K562 (cell line): Measurements from ENCODE around the gene UBTD1. TPM values are rescaled to one million over a fixed set of nuclear protein-coding genes. Genes with fewer than 3 reads are reported as not detected.

Experiments
- polyA plus RNA-seq, 8 experiments: library from polyadenylated mRNA; depleted of rRNA in 4 of 8; stranded (reverse) in 5 of 8; unstranded in 3 of 8; fragments of >200 nt; fragmentation: Nextera tagmentation in 2 of 8; fragmentation: Illumina TruSeq in 1 of 8; extraction: Ambion mirVana in 2 of 8; extraction: Trizol in 1 of 8; gene quantifications; 2 replicates each; pipeline versions ENCODE4 v1.2.1 to v1.2.3, GENCODE V29; 2011 to 2014; ENCODE audit warnings: inconsistent platforms in 1 of 8, missing spikeins in 1 of 8
- total RNA-seq, 7 experiments: library from RNA; depleted of rRNA in 6 of 7; stranded (reverse); fragments of >200 nt in 6 of 7; fragmentation: Illumina TruSeq in 2 of 7; extraction: Trizol in 2 of 7; gene quantifications; 2 replicates each; pipeline versions ENCODE4 v1.2.1 to v1.2.3, GENCODE V29; 2011 to 2021; ENCODE audit warnings: low replicate concordance in 1 of 7

The UBTD1 gene
- total and polyA plus RNA-seq, 9 of the 15 experiments (the other 6 are each of a cell fraction or from before 2014, with no cell fraction given) = 0.08 to 1.6 (median 0.81) TPM; not detected in 1

Other genes starting within 250 kb of the UBTD1 start
Only the 7 nearest of the 16 such genes appear.
- 280 and 406 TPM in 2 replicates for gene PGAM1, start 72.7 kb upstream of the UBTD1 start, total RNA-seq (2014; rRNA removed)
- gene PGAM1, start 72.7 kb upstream of the UBTD1 start, total RNA-seq (2014; rRNA removed; fragmentation: Illumina TruSeq; extraction: Trizol) = 256 and 269 TPM in 2 replicates
- gene PGAM1, start 72.7 kb upstream of the UBTD1 start, total RNA-seq (2015; rRNA removed; fragmentation: Illumina TruSeq; extraction: Trizol) = 264 and 273 TPM in 2 replicates
- gene PGAM1, start 72.7 kb upstream of the UBTD1 start, total RNA-seq (2021) = 319 and 328 TPM in 2 replicates
- 559 and 605 TPM in 2 replicates for gene PGAM1, start 72.7 kb upstream of the UBTD1 start, polyA plus RNA-seq (2011; rRNA removed)
- 311 and 316 TPM in 2 replicates for gene PGAM1, start 72.7 kb upstream of the UBTD1 start, polyA plus RNA-seq (2014; fragmentation: Illumina TruSeq; extraction: Trizol)
- 10 to 100 TPM; 40.3 to 80.0 TPM for gene PGAM1, start 72.7 kb upstream of the UBTD1 start, polyA plus RNA-seq (2014; fragmentation: Nextera tagmentation; extraction: Ambion mirVana)
- 261 and 274 TPM in 2 replicates for gene PGAM1, start 72.7 kb upstream of the UBTD1 start, polyA plus RNA-seq (2014; rRNA removed)
- 46.8 and 47.2 TPM in 2 replicates for gene EXOSC1, start 52.9 kb upstream of the UBTD1 start, total RNA-seq (2014; rRNA removed)
- gene EXOSC1, start 52.9 kb upstream of the UBTD1 start, total RNA-seq (2014; rRNA removed; fragmentation: Illumina TruSeq; extraction: Trizol) = 52.1 and 53.4 TPM in 2 replicates
- gene EXOSC1, start 52.9 kb upstream of the UBTD1 start, total RNA-seq (2015; rRNA removed; fragmentation: Illumina TruSeq; extraction: Trizol) = 51.0 and 52.2 TPM in 2 replicates
- gene EXOSC1, start 52.9 kb upstream of the UBTD1 start, total RNA-seq (2021) = 44.3 and 44.9 TPM in 2 replicates
- 61.0 and 69.7 TPM in 2 replicates for gene EXOSC1, start 52.9 kb upstream of the UBTD1 start, polyA plus RNA-seq (2011; rRNA removed)
- 68.3 and 82.3 TPM in 2 replicates for gene EXOSC1, start 52.9 kb upstream of the UBTD1 start, polyA plus RNA-seq (2014; fragmentation: Illumina TruSeq; extraction: Trizol)
- 100 to 1,000 TPM; 112 to 117 TPM for gene EXOSC1, start 52.9 kb upstream of the UBTD1 start, polyA plus RNA-seq (2014; fragmentation: Nextera tagmentation; extraction: Ambion mirVana)
- gene EXOSC1, start 52.9 kb upstream of the UBTD1 start, polyA plus RNA-seq (2014; rRNA removed) = 65.1 and 67.0 TPM in 2 replicates
- 13.1 and 19.5 TPM in 2 replicates for gene ZDHHC16, start 52.7 kb upstream of the UBTD1 start, total RNA-seq (2014; rRNA removed)
- 21.1 and 21.7 TPM in 2 replicates for gene ZDHHC16, start 52.7 kb upstream of the UBTD1 start, total RNA-seq (2014; rRNA removed; fragmentation: Illumina TruSeq; extraction: Trizol)
- gene ZDHHC16, start 52.7 kb upstream of the UBTD1 start, total RNA-seq (2015; rRNA removed; fragmentation: Illumina TruSeq; extraction: Trizol) = 22.4 and 22.9 TPM in 2 replicates
- 21.3 and 21.4 TPM in 2 replicates for gene ZDHHC16, start 52.7 kb upstream of the UBTD1 start, total RNA-seq (2021)
- 29.4 and 30.9 TPM in 2 replicates for gene ZDHHC16, start 52.7 kb upstream of the UBTD1 start, polyA plus RNA-seq (2011; rRNA removed)
- 31.7 and 33.8 TPM in 2 replicates for gene ZDHHC16, start 52.7 kb upstream of the UBTD1 start, polyA plus RNA-seq (2014; fragmentation: Illumina TruSeq; extraction: Trizol)
- gene ZDHHC16, start 52.7 kb upstream of the UBTD1 start, polyA plus RNA-seq (2014; fragmentation: Nextera tagmentation; extraction: Ambion mirVana) = 10 to 100 TPM; 12.5 to 14.2 TPM
- gene ZDHHC16, start 52.7 kb upstream of the UBTD1 start, polyA plus RNA-seq (2014; rRNA removed) = 18.6 and 22.9 TPM in 2 replicates
- 68.9 and 74.1 TPM in 2 replicates for gene MMS19, start 502 bp upstream of the UBTD1 start, total RNA-seq (2014; rRNA removed)
- gene MMS19, start 502 bp upstream of the UBTD1 start, total RNA-seq (2014; rRNA removed; fragmentation: Illumina TruSeq; extraction: Trizol) = 51.3 and 60.4 TPM in 2 replicates
- 52.8 and 56.3 TPM in 2 replicates for gene MMS19, start 502 bp upstream of the UBTD1 start, total RNA-seq (2015; rRNA removed; fragmentation: Illumina TruSeq; extraction: Trizol)
- gene MMS19, start 502 bp upstream of the UBTD1 start, total RNA-seq (2021) = 70.6 and 75.6 TPM in 2 replicates
- 110 and 113 TPM in 2 replicates for gene MMS19, start 502 bp upstream of the UBTD1 start, polyA plus RNA-seq (2011; rRNA removed)
- gene MMS19, start 502 bp upstream of the UBTD1 start, polyA plus RNA-seq (2014; fragmentation: Illumina TruSeq; extraction: Trizol) = 61.1 and 62.1 TPM in 2 replicates
- 10 to 100 TPM; 40.1 to 62.9 TPM for gene MMS19, start 502 bp upstream of the UBTD1 start, polyA plus RNA-seq (2014; fragmentation: Nextera tagmentation; extraction: Ambion mirVana)
- gene MMS19, start 502 bp upstream of the UBTD1 start, polyA plus RNA-seq (2014; rRNA removed) = 71.7 and 74.6 TPM in 2 replicates
- gene ANKRD2, start 73.9 kb downstream of the UBTD1 start, total RNA-seq (2014; rRNA removed) = not detected in 2 replicates
- gene ANKRD2, start 73.9 kb downstream of the UBTD1 start, total RNA-seq (2014; rRNA removed; fragmentation: Illumina TruSeq; extraction: Trizol) = not detected in 2 replicates
- not detected in 2 replicates for gene ANKRD2, start 73.9 kb downstream of the UBTD1 start, total RNA-seq (2015; rRNA removed; fragmentation: Illumina TruSeq; extraction: Trizol)
- gene ANKRD2, start 73.9 kb downstream of the UBTD1 start, total RNA-seq (2021) = not detected in 2 replicates
- not detected in 2 replicates for gene ANKRD2, start 73.9 kb downstream of the UBTD1 start, polyA plus RNA-seq (2011; rRNA removed)
- not detected in 2 replicates for gene ANKRD2, start 73.9 kb downstream of the UBTD1 start, polyA plus RNA-seq (2014; fragmentation: Illumina TruSeq; extraction: Trizol)
- not detected for gene ANKRD2, start 73.9 kb downstream of the UBTD1 start, polyA plus RNA-seq (2014; fragmentation: Nextera tagmentation; extraction: Ambion mirVana)
- gene ANKRD2, start 73.9 kb downstream of the UBTD1 start, polyA plus RNA-seq (2014; rRNA removed) = not detected in 2 replicates
- gene HOGA1, start 85.5 kb downstream of the UBTD1 start, total RNA-seq (2014; rRNA removed) = not detected in 2 replicates
- gene HOGA1, start 85.5 kb downstream of the UBTD1 start, total RNA-seq (2014; rRNA removed; fragmentation: Illumina TruSeq; extraction: Trizol) = not detected in 2 replicates
- not detected in 2 replicates for gene HOGA1, start 85.5 kb downstream of the UBTD1 start, total RNA-seq (2015; rRNA removed; fragmentation: Illumina TruSeq; extraction: Trizol)
- gene HOGA1, start 85.5 kb downstream of the UBTD1 start, total RNA-seq (2021) = not detected in 2 replicates
- gene HOGA1, start 85.5 kb downstream of the UBTD1 start, polyA plus RNA-seq (2011; rRNA removed) = not detected in 2 replicates
- not detected in 2 replicates for gene HOGA1, start 85.5 kb downstream of the UBTD1 start, polyA plus RNA-seq (2014; fragmentation: Illumina TruSeq; extraction: Trizol)
- not detected for gene HOGA1, start 85.5 kb downstream of the UBTD1 start, polyA plus RNA-seq (2014; fragmentation: Nextera tagmentation; extraction: Ambion mirVana)
- not detected in 2 replicates for gene HOGA1, start 85.5 kb downstream of the UBTD1 start, polyA plus RNA-seq (2014; rRNA removed)
- not detected in 2 replicates for gene C10orf62, start 90.8 kb downstream of the UBTD1 start, total RNA-seq (2014; rRNA removed)
- gene C10orf62, start 90.8 kb downstream of the UBTD1 start, total RNA-seq (2014; rRNA removed; fragmentation: Illumina TruSeq; extraction: Trizol) = not detected in 2 replicates
- not detected in 2 replicates for gene C10orf62, start 90.8 kb downstream of the UBTD1 start, total RNA-seq (2015; rRNA removed; fragmentation: Illumina TruSeq; extraction: Trizol)
- not detected in 2 replicates for gene C10orf62, start 90.8 kb downstream of the UBTD1 start, total RNA-seq (2021)
- not detected in 2 replicates for gene C10orf62, start 90.8 kb downstream of the UBTD1 start, polyA plus RNA-seq (2011; rRNA removed)
- gene C10orf62, start 90.8 kb downstream of the UBTD1 start, polyA plus RNA-seq (2014; fragmentation: Illumina TruSeq; extraction: Trizol) = not detected in 2 replicates
- gene C10orf62, start 90.8 kb downstream of the UBTD1 start, polyA plus RNA-seq (2014; fragmentation: Nextera tagmentation; extraction: Ambion mirVana) = not detected
- not detected in 2 replicates for gene C10orf62, start 90.8 kb downstream of the UBTD1 start, polyA plus RNA-seq (2014; rRNA removed)